ENCODE data around the gene WBP1L. TPM values are rescaled to one million over a fixed set of nuclear protein-coding genes. Genes with fewer than 3 reads are reported as not detected.

WBP1L gene
- total and polyA plus RNA-seq, 4 donors, result 19.1 to 52.3 (median 45.2) TPM

DNA sequence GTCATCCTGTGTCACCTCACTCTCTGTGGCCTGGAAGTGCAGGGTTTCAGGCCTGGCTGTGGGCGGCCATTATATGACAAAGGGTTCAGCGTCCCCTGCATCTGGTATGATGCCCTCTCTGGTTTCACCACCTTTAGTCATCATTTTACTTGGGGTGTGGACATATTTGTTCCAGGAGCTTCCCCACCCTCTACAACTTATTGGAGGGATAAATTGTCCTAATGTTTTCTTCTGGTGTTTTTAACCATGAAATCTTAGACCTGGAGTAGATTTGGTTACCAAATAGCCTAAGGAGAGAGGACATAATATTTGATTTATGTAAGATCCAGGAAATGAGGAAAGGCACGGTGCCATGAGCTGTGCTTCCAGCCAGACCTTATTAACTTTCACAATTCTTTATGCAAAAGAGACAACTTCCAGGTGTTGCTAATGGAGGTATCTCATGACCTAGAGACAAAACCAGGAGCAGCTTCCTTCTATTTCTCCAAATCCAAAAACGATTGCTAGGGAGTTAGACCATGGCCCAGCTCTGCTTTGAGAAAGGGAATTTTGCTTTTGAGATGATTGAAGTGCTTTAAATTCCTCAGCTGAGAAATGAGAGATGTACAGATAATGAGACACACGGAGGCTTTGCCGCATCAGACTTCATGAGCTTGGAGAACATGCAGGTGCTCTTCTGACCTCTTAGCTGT is 20.9 kb downstream of the WBP1L start:
- TF ChIP-seq, protein P1, sequence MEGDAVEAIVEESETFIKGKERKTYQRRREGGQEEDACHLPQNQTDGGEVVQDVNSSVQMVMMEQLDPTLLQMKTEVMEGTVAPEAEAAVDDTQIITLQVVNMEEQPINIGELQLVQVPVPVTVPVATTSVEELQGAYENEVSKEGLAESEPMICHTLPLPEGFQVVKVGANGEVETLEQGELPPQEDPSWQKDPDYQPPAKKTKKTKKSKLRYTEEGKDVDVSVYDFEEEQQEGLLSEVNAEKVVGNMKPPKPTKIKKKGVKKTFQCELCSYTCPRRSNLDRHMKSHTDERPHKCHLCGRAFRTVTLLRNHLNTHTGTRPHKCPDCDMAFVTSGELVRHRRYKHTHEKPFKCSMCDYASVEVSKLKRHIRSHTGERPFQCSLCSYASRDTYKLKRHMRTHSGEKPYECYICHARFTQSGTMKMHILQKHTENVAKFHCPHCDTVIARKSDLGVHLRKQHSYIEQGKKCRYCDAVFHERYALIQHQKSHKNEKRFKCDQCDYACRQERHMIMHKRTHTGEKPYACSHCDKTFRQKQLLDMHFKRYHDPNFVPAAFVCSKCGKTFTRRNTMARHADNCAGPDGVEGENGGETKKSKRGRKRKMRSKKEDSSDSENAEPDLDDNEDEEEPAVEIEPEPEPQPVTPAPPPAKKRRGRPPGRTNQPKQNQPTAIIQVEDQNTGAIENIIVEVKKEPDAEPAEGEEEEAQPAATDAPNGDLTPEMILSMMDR (IDR thresholded peaks at IDR 0.05; ENCODE audit: control extremely low read depth, extremely low read depth), result no peak
- 54 to 67% methylated on average over 6 of the region's 6 CpGs for WGBS, 2 donors
- DNase-seq (peak in 1 of 3 donors; percentile 59), ATAC-seq (ENCODE audit: insufficient read depth, low FRiP score) (no peak)
- H3K4me1 ChIP-seq (ENCODE audit: control insufficient read depth in 5 of 5, insufficient read depth in 5 of 5, low read length in 5 of 5), result peaks cover 0 to 18% (median 11%) of the 10 kb centered on the region in 5 donors
- no peak overlapping the region for H3K4me3 ChIP-seq
- peaks cover 0 to 9% (median under 1%) of the 10 kb centered on the region in 4 donors for H3K36me3 ChIP-seq (ENCODE audit: control insufficient read depth in 4 of 4, insufficient read depth in 4 of 4, low read length in 4 of 4)
- no peaks in the 10 kb centered on the region for H3K27me3 ChIP-seq (ENCODE audit: control insufficient read depth in 3 of 3, insufficient read depth in 3 of 3, low read length in 2 of 3)
- H3K9me3 ChIP-seq (ENCODE audit: control insufficient read depth in 4 of 4, insufficient read depth in 3 of 4, low read length in 3 of 4), result no peaks in the 10 kb centered on the region
- H3K27ac ChIP-seq (ENCODE audit: low read depth in 1 of 2, low read length in 1 of 2), result peak overlapping the region in 1 of 2 donors; percentile 54
- H3K9ac ChIP-seq (ENCODE audit: insufficient read depth in 1 of 2, low read length in 2 of 2), result no peak overlapping the region

DNA sequence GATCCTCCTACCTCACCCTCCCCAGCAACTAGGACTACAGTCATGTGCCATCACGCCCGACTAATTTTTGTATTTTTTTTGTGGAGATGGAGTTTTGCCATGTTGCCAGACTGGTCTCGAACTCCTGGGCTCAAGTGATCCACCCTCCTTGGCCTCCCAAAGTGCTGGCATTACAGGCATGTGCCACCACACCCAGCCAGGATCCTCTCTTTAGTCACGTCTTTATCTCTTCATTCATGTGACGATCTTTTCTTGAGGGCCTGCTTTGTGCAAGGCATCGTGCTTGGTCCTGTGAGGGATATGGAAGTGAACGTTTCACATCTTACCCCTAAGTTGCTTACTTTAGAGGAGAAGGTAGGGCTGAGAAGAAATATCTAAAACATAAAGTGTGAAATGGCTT is 21.6 kb downstream of the WBP1L start:
- no peak overlapping the region for H3K9ac ChIP-seq (ENCODE audit: insufficient read depth in 1 of 2, low read length in 2 of 2)
- no peaks in the 10 kb centered on the region for H3K27me3 ChIP-seq (ENCODE audit: control insufficient read depth in 3 of 3, insufficient read depth in 3 of 3, low read length in 2 of 3)
- WGBS, 2 donors, result 68 to 87% methylated on average over 7 of the region's 7 CpGs
- H3K4me3 ChIP-seq, result no peak overlapping the region
- DNase-seq, result no peak
- TF ChIP-seq, protein P1 (IDR thresholded peaks at IDR 0.05; ENCODE audit: control extremely low read depth, extremely low read depth), result no peak
- no peaks in the 10 kb centered on the region for H3K9me3 ChIP-seq (ENCODE audit: control insufficient read depth in 4 of 4, insufficient read depth in 3 of 4, low read length in 3 of 4)
- H3K36me3 ChIP-seq (ENCODE audit: control insufficient read depth in 4 of 4, insufficient read depth in 4 of 4, low read length in 4 of 4), result peaks cover 0 to 9% (median under 1%) of the 10 kb centered on the region in 4 donors
- H3K4me1 ChIP-seq (ENCODE audit: control insufficient read depth in 5 of 5, insufficient read depth in 5 of 5, low read length in 5 of 5), result peaks cover 0 to 18% (median 11%) of the 10 kb centered on the region in 5 donors
- ATAC-seq (ENCODE audit: insufficient read depth, low FRiP score), result no peak
- peak overlapping the region in 1 of 2 donors; percentile 61 for H3K27ac ChIP-seq (ENCODE audit: low read depth in 1 of 2, low read length in 1 of 2)

DNA sequence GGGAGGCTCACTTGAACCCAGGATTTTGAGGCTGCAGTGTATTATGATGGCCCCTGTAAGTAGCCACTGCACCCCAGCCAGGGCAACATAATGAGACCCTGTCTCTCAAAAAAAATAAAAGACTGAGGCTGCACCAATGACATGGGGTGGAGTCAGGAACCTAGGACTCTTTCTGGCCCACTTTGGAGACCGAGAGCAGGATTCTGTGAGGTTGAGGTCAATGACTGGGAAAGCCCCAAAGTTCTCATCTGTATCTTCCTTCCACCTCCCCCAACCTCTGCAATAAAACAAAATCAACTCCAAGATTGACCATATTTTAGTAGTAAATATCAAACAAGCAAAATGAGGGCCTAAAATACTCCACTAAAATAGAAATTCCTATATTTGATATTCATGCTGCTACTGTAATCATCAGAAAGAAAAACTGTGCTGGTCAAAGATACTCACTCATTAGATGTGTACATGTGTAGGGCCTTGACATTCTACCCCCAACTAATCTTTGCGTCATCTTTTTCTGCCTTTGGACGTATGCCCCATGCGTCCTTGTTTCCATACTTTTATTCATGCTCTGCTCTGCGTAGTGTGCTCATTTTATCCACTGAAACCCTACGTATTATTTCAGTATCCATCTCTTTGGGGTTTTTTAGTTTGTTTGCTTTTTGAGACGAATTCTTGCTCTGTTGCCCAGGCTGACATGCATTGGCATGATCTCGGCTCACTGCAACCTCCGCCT is 23.8 kb downstream of the WBP1L start:
- H3K27me3 ChIP-seq (ENCODE audit: control insufficient read depth in 3 of 3, insufficient read depth in 3 of 3, low read length in 2 of 3), result no peaks in the 10 kb centered on the region
- H3K9ac ChIP-seq (ENCODE audit: insufficient read depth in 1 of 2, low read length in 2 of 2), result no peak overlapping the region
- H3K27ac ChIP-seq (ENCODE audit: low read depth in 1 of 2, low read length in 1 of 2), result no peak overlapping the region
- H3K36me3 ChIP-seq (ENCODE audit: control insufficient read depth in 4 of 4, insufficient read depth in 4 of 4, low read length in 4 of 4), result peaks cover 0 to 9% (median under 1%) of the 10 kb centered on the region in 4 donors
- H3K9me3 ChIP-seq (ENCODE audit: control insufficient read depth in 4 of 4, insufficient read depth in 3 of 4, low read length in 3 of 4), result no peaks in the 10 kb centered on the region
- ATAC-seq (ENCODE audit: insufficient read depth, low FRiP score), result no peak
- DNase-seq, result no peak
- TF ChIP-seq, protein P1 (IDR thresholded peaks at IDR 0.05; ENCODE audit: control extremely low read depth, extremely low read depth), result no peak
- WGBS, 2 donors, result 90 to 93% methylated on average over 9 of the region's 9 CpGs
- H3K4me3 ChIP-seq, result no peak overlapping the region
- peaks cover under 1 to 18% (median 11%) of the 10 kb centered on the region in 5 donors for H3K4me1 ChIP-seq (ENCODE audit: control insufficient read depth in 5 of 5, insufficient read depth in 5 of 5, low read length in 5 of 5)

All from lung (tissue), 12 donors.